H9 (cell line): ENCODE data around the gene TEX19. TPM values are rescaled to one million over a fixed set of nuclear protein-coding genes. Genes with fewer than 3 reads are reported as not detected.

Experiments used
- DNase-seq: peaks from one replicate; pipeline ENCODE4 v3.0.0-alpha.2; 2017
- H2AFZ ChIP-seq: one replicate; pipeline ENCODE4 v1.6.1; 2013; ENCODE audit warnings: mild to moderate bottlenecking, low read length, control low read depth, moderate library complexity
- H2AK5ac ChIP-seq: 2 replicates; pipeline ENCODE4 v1.6.1; 2013; ENCODE audit warnings: low read length, control low read depth, mixed read lengths; ENCODE audit not compliant: insufficient read length
- H2BK120ac ChIP-seq: one replicate; pipeline ENCODE4 v1.6.1; 2013; ENCODE audit warnings: low read depth, mild to moderate bottlenecking, low read length, control low read depth, inconsistent platforms; ENCODE audit not compliant: poor library complexity, severe bottlenecking
- H2BK12ac ChIP-seq: 2 replicates; pipeline ENCODE4 v1.6.1; 2013; ENCODE audit warnings: low read length, control low read depth, mixed read lengths, low read depth; ENCODE audit not compliant: insufficient read length
- H2BK15ac ChIP-seq: 2 replicates; pipeline ENCODE4 v1.6.1; 2013; ENCODE audit warnings: low read depth, low read length, control low read depth
- H2BK20ac ChIP-seq: one replicate; pipeline ENCODE4 v1.6.1; 2013; ENCODE audit warnings: low read depth, mild to moderate bottlenecking, low read length, control low read depth, inconsistent platforms; ENCODE audit not compliant: poor library complexity, severe bottlenecking
- H2BK5ac ChIP-seq: 2 replicates; pipeline ENCODE4 v1.6.1; 2013; ENCODE audit warnings: low read length, control low read depth, mixed read lengths; ENCODE audit not compliant: insufficient read length
- H3K14ac ChIP-seq: 2 replicates; pipeline ENCODE4 v1.6.1; 2013; ENCODE audit warnings: low read length, control low read depth; ENCODE audit not compliant: insufficient read depth
- H3K18ac ChIP-seq: 2 replicates; pipeline ENCODE4 v1.6.1; 2013; ENCODE audit warnings: low read depth, mild to moderate bottlenecking, mixed read lengths, low read length, control low read depth; ENCODE audit not compliant: insufficient read length
- H3K23ac ChIP-seq: 2 replicates; pipeline ENCODE4 v1.6.1; 2013; ENCODE audit warnings: low read length, control low read depth, mixed read lengths, low read depth; ENCODE audit not compliant: insufficient read length
- H3K23me2 ChIP-seq: 2 replicates; pipeline ENCODE4 v1.6.1; 2013; ENCODE audit warnings: low read depth, mild to moderate bottlenecking, mixed read lengths, low read length, control low read depth; ENCODE audit not compliant: insufficient read length, poor library complexity, severe bottlenecking
- H3K27ac ChIP-seq: 2 replicates; pipeline ENCODE4 v1.5.1; 2013; ENCODE audit warnings: low read length, control low read depth, mixed read lengths, low read depth; ENCODE audit not compliant: insufficient read length
- H3K27me3 ChIP-seq: 2 replicates; pipeline ENCODE4 v1.6.1; 2013; ENCODE audit warnings: low read length, control low read depth, inconsistent platforms; ENCODE audit not compliant: insufficient read depth
- H3K4ac ChIP-seq: 2 replicates; pipeline ENCODE4 v1.6.1; 2013; ENCODE audit warnings: low read depth, mild to moderate bottlenecking, control low read depth, inconsistent platforms, low read length, moderate library complexity
- H3K4me1 ChIP-seq: 2 replicates; pipeline ENCODE4 v1.6.1; 2013; ENCODE audit warnings: low read length, control low read depth, inconsistent platforms; ENCODE audit not compliant: insufficient read depth
- H3K4me2 ChIP-seq: 2 replicates; pipeline ENCODE4 v1.6.1; 2013; ENCODE audit warnings: low read length, control low read depth, mixed read lengths; ENCODE audit not compliant: insufficient read length, insufficient read depth
- H3K56ac ChIP-seq: 2 replicates; pipeline ENCODE4 v1.6.1; 2013; ENCODE audit warnings: low read depth, mild to moderate bottlenecking, mixed read lengths, low read length, control low read depth; ENCODE audit not compliant: insufficient read length
- H3K79me1 ChIP-seq: 2 replicates; pipeline ENCODE4 v1.6.1; 2013; ENCODE audit warnings: low read depth, mild to moderate bottlenecking, moderate library complexity, low read length, control low read depth, inconsistent platforms; ENCODE audit not compliant: insufficient read depth, poor library complexity, severe bottlenecking
- H3K79me2 ChIP-seq: 2 replicates; pipeline ENCODE4 v1.6.1; 2013; ENCODE audit warnings: low read length, control low read depth, inconsistent platforms; ENCODE audit not compliant: insufficient read depth
- H3K9ac ChIP-seq: 2 replicates; pipeline ENCODE4 v1.6.1; 2013; ENCODE audit warnings: low read length, control low read depth, mixed read lengths; ENCODE audit not compliant: insufficient read length; ENCODE audit errors: extremely low read depth
- H3K9me3 ChIP-seq: one replicate; pipeline ENCODE4 v1.6.1; 2013; ENCODE audit warnings: low read depth, low read length, inconsistent platforms; ENCODE audit not compliant: control insufficient read depth
- H3T11ph ChIP-seq: one replicate; pipeline ENCODE4 v1.6.1; 2013; ENCODE audit warnings: mild to moderate bottlenecking, low read length, control low read depth, inconsistent platforms
- H4K20me1 ChIP-seq: one replicate; pipeline ENCODE4 v1.6.1; 2013; ENCODE audit not compliant: control insufficient read depth, insufficient read length, insufficient read depth
- H4K5ac ChIP-seq: 2 replicates; pipeline ENCODE4 v1.6.1; 2013; ENCODE audit warnings: low read depth, mild to moderate bottlenecking, mixed read lengths, low read length, control low read depth; ENCODE audit not compliant: insufficient read length
- H4K8ac ChIP-seq: replicated peaks from 2 replicates; pipeline ENCODE4 v1.6.1; 2013; ENCODE audit warnings: low read length, control low read depth, mixed read lengths, low read depth; ENCODE audit not compliant: insufficient read length
- H4K91ac ChIP-seq: 2 replicates; pipeline ENCODE4 v1.6.1; 2013; ENCODE audit warnings: low read depth, mild to moderate bottlenecking, moderate library complexity, mixed read lengths, low read length, control low read depth; ENCODE audit not compliant: insufficient read length
- H3K27ac Mint-ChIP-seq, 3 experiments: 2 replicates in 2 of 3; 3 replicates in 1 of 3; pipeline ENCODE4 v1.8.0; 2020 to 2021; ENCODE audit warnings: mixed read lengths in 3 of 3, mild to moderate bottlenecking in 1 of 3, moderate library complexity in 1 of 3
- H3K27me3 Mint-ChIP-seq: 2 replicates; pipeline ENCODE4 v1.8.0; 2021; ENCODE audit warnings: low read depth, mild to moderate bottlenecking, moderate library complexity, mixed read lengths
- H3K36me3 Mint-ChIP-seq, 3 experiments: 2 replicates in 2 of 3; 3 replicates in 1 of 3; pipeline ENCODE4 v1.8.0; 2020 to 2021; ENCODE audit warnings: low read depth in 3 of 3, mixed read lengths in 3 of 3; ENCODE audit not compliant: insufficient read depth in 1 of 3
- H3K4me1 Mint-ChIP-seq, 2 experiments: 2 replicates each; pipeline ENCODE4 v1.8.0; 2020; ENCODE audit warnings: mixed read lengths in 2 of 2
- H3K4me3 Mint-ChIP-seq, 2 experiments: 2 replicates in 1 of 2; 3 replicates in 1 of 2; pipeline ENCODE4 v1.8.0; 2020 to 2021; ENCODE audit warnings: mild to moderate bottlenecking in 2 of 2, mixed read lengths in 2 of 2, moderate library complexity in 1 of 2
- H3K9me3 Mint-ChIP-seq, 2 experiments: 2 replicates in 1 of 2; 3 replicates in 1 of 2; pipeline ENCODE4 v1.8.0; 2020; ENCODE audit warnings: mild to moderate bottlenecking in 2 of 2, mixed read lengths in 2 of 2, moderate library complexity in 1 of 2
- CTCF ChIP-seq: fragments of 200-600 bp; sonication (generic); conservative IDR thresholded peaks from 3 replicates; pipeline ENCODE4 v1.8.0; 2021; ENCODE audit warnings: antibody characterized with exemption, mild to moderate bottlenecking
- WGBS: extraction: QIAGEN DNeasy Blood & Tissue Kit; methylation state at CpG from one replicate; pipeline ENCODE4 v1.1.7; 2013; ENCODE audit warnings: missing lambda C conversion rate, low lambda C conversion rate, mixed read lengths; ENCODE audit not compliant: insufficient read length; ENCODE audit errors: extremely low coverage; 5-methylcytosine and 5-hydroxymethylcytosine counted together
- total RNA-seq: library from RNA; stranded (reverse); gene quantifications from 2 replicates; pipeline ENCODE4 v1.2.1, GENCODE V29; 2021

The TEX19 gene
- total RNA-seq, 1 experiment from 2014 or later: 1.4 TPM

- no peak overlapping the region for H3T11ph ChIP-seq
- no peak overlapping the region for H2BK20ac ChIP-seq
- no peak overlapping the region for H4K91ac ChIP-seq
- Mint-ChIP-seq H3K36me3 (no peaks in the 10 kb centered on the region; a peak in 1 of 7 replicates), H3K27me3 (peaks cover 15% of the 10 kb centered on the region), H3K4me1 (peaks cover 9 to 16% of the 10 kb centered on the region in 2 experiments), H3K27ac (no peak overlapping the region), H3K4me3 (no peak overlapping the region), H3K9me3 (no peaks in the 10 kb centered on the region)
- no peaks in the 10 kb centered on the region for H3K23me2 ChIP-seq
- H3K79me2 ChIP-seq: no peaks in the 10 kb centered on the region
- no peak overlapping the region for H4K8ac ChIP-seq
- no peak overlapping the region for H3K27ac ChIP-seq
- no peak overlapping the region for H2BK15ac ChIP-seq
- H2AK5ac ChIP-seq: no peak overlapping the region
- peaks cover 6% of the 10 kb centered on the region for H4K20me1 ChIP-seq
- H4K5ac ChIP-seq: no peak overlapping the region
- no peak overlapping the region for H3K4me2 ChIP-seq
- H3K4me1 ChIP-seq: peaks cover 2% of the 10 kb centered on the region; the same call in 1 of the 2 replicates
- H2AFZ ChIP-seq: no peak overlapping the region
- H3K14ac ChIP-seq: no peak overlapping the region
- no peak overlapping the region for H2BK12ac ChIP-seq
- H3K9me3 ChIP-seq: no peaks in the 10 kb centered on the region
- H3K18ac ChIP-seq: no peak overlapping the region
- no peak overlapping the region for H3K23ac ChIP-seq
- no peak overlapping the region for H2BK5ac ChIP-seq
- no peaks in the 10 kb centered on the region for H3K79me1 ChIP-seq
- no peak for TF ChIP-seq CTCF
- H3K4ac ChIP-seq: no peak overlapping the region
- no CpG with 5 or more reads among the region's 21 CpGs for WGBS
- H3K9ac ChIP-seq: no peak overlapping the region
- H2BK120ac ChIP-seq: no peak overlapping the region
- H3K27me3 ChIP-seq: no peaks in the 10 kb centered on the region
- no peak for DNase-seq
- no peak overlapping the region for H3K56ac ChIP-seq
Observed at GRCh38 chr17:82321947-82322466, 37.0 kb upstream of the TEX19 start.
